Colonic mucosa (tissue), 4 donors: ENCODE results near the gene THUMPD3. TPM values are rescaled to one million over a fixed set of nuclear protein-coding genes. Genes with fewer than 3 reads are reported as not detected.

Source experiments
- DNase-seq: peaks from one replicate; pipeline ENCODE4 v3.0.0-alpha.2; 2020
- H3K27ac ChIP-seq: fragments of 200-600 bp; one replicate; pipeline ENCODE4 v1.8.0; 2021
- H3K27me3 ChIP-seq: fragments of 200-600 bp; one replicate; pipeline ENCODE4 v1.8.0; 2021
- H3K36me3 ChIP-seq: fragments of 200-600 bp; one replicate; pipeline ENCODE4 v1.8.0; 2021
- H3K4me1 ChIP-seq: fragments of 200-600 bp; one replicate; pipeline ENCODE4 v1.8.0; 2021; ENCODE audit warnings: mild to moderate bottlenecking
- H3K4me3 ChIP-seq: fragments of 200-600 bp; one replicate; pipeline ENCODE4 v1.8.0; 2021
- H3K9ac ChIP-seq, 2 donors: one replicate each; pipeline ENCODE4 v1.7.0; 2013; ENCODE audit warnings: control low read depth in 2 of 2, low read depth in 2 of 2, low read length in 2 of 2
- H3K9me3 ChIP-seq: fragments of 200-600 bp; one replicate; pipeline ENCODE4 v1.8.0; 2021
- CTCF ChIP-seq: fragments of 200-600 bp; IDR thresholded peaks from one replicate; pipeline ENCODE4 v1.8.0; 2022; ENCODE audit warnings: antibody characterized with exemption, mild to moderate bottlenecking
- intact Hi-C: fragments of 100-400 bp; cut with DNase I; formaldehyde crosslinking; loops from one replicate; pipeline ENCODE4 v1.14.1; 2022
- total RNA-seq, 2 donors: library from RNA; stranded (reverse); fragmentation: NEBNext Ultra II Directional in 1 of 2; extraction: Animal tissue kit (Norgen Biotek cat#: 25700) in 1 of 2; gene quantifications; one replicate each; pipeline ENCODE4 v1.2.1, GENCODE V29; 2021
- donor health status: healthy.
- donor health status: DM: no; HTN: no; CAD: no.
- donor health status: DM: no; HTN: no; CAD: no.

THUMPD3 gene
- total RNA-seq, 2 donors from 2014 or later = 40.1 to 46.0 TPM

- Histone ChIP-seq H3K9ac (no peak overlapping the region), H3K4me1 (no peaks in the 10 kb centered on the region), H3K27me3 (no peaks in the 10 kb centered on the region), H3K36me3 (no peaks in the 10 kb centered on the region), H3K9me3 (no peaks in the 10 kb centered on the region), H3K4me3 (no peak overlapping the region), H3K27ac (no peak overlapping the region)
- intact Hi-C loops = no loop called here
- DNase-seq = no peak
- TF ChIP-seq CTCF = no peak
Measured at GRCh38 chr3:9327578-9327977, 35.3 kb upstream of the THUMPD3 start.

- intact Hi-C loops = no loop called here
- no peak for DNase-seq
- no peaks in the 10 kb centered on the region for H3K9me3 ChIP-seq
- no peak overlapping the region for H3K9ac ChIP-seq
- no peak for TF ChIP-seq CTCF
- H3K4me3 ChIP-seq = no peak overlapping the region
- no peaks in the 10 kb centered on the region for H3K36me3 ChIP-seq
- H3K4me1 ChIP-seq = no peaks in the 10 kb centered on the region
- no peaks in the 10 kb centered on the region for H3K27me3 ChIP-seq
- no peak overlapping the region for H3K27ac ChIP-seq
Measured at GRCh38 chr3:9330166-9330703, 32.6 kb upstream of the THUMPD3 start.

GRCh38 chr3:9331171-9331570 is 31.7 kb upstream of the THUMPD3 start:
- no peaks in the 10 kb centered on the region for H3K27me3 ChIP-seq
- H3K9ac ChIP-seq = no peak overlapping the region
- no peaks in the 10 kb centered on the region for H3K4me1 ChIP-seq
- no peak overlapping the region for H3K27ac ChIP-seq
- no peak for TF ChIP-seq CTCF
- H3K9me3 ChIP-seq = no peaks in the 10 kb centered on the region
- H3K4me3 ChIP-seq = no peak overlapping the region
- no peak for DNase-seq
- H3K36me3 ChIP-seq = no peaks in the 10 kb centered on the region
- intact Hi-C loops = no loop called here

- Histone ChIP-seq H3K27me3 (no peaks in the 10 kb centered on the region), H3K4me1 (no peaks in the 10 kb centered on the region), H3K4me3 (no peak overlapping the region), H3K36me3 (no peaks in the 10 kb centered on the region), H3K9ac (no peak overlapping the region), H3K9me3 (no peaks in the 10 kb centered on the region), H3K27ac (no peak overlapping the region)
- TF ChIP-seq CTCF = no peak
- no peak for DNase-seq
- intact Hi-C loops = no loop called here
Measured at GRCh38 chr3:9332250-9333030, 30.4 kb upstream of the THUMPD3 start.

GRCh38 chr3:9339761-9340471 is 22.9 kb upstream of the THUMPD3 start:
- peaks cover 4% of the 10 kb centered on the region for H3K4me1 ChIP-seq
- H3K9ac ChIP-seq = no peak overlapping the region
- no peaks in the 10 kb centered on the region for H3K27me3 ChIP-seq
- TF ChIP-seq CTCF = no peak
- no peaks in the 10 kb centered on the region for H3K36me3 ChIP-seq
- peak overlapping the region; percentile 13 for H3K27ac ChIP-seq
- intact Hi-C loops = no loop called here
- H3K9me3 ChIP-seq = no peaks in the 10 kb centered on the region
- no peak for DNase-seq
- H3K4me3 ChIP-seq = no peak overlapping the region
